ENCODE measurements around the gene PSMD1. TPM values are rescaled to one million over a fixed set of nuclear protein-coding genes. Genes with fewer than 3 reads are reported as not detected.

Gene PSMD1
- total RNA-seq, 1 experiment from 2014 or later: 133 TPM

DNA sequence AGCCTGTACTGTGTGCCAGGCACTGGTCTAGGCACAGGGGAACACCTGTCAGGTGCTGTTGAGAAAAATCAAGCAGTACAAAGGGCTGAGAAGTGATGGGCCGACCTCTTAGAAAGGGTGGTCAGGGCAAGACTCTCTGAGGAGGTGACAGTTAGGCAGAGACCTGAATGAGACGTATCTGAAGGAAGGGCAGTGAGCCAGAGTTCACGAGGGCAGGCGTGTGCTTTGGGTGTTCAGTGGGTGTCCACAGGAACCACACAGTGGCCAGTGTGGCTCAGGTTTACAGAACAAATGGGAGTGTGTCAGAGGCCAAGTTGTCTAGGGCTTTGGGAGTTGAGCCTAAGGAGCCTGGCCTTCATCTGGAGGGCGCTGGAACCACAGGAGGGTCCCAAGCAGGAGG lies 147.9 kb downstream of the PSMD1 start:
- ATAC-seq (no peak), DNase-seq (ENCODE audit: low read depth, low spot score) (no peak)
- RAD21 ChIA-PET (ENCODE audit: low non-redundant PET in 1 of 2, low total read pairs in 2 of 2, uncharacterized antibody in 2 of 2, unreplicated experiment in 2 of 2): no interaction called here
- Histone ChIP-seq H3K9me3 (ENCODE audit: control insufficient read depth in 1 of 2, insufficient read depth in 1 of 2, low read depth in 1 of 2, low read length in 2 of 2) (no peaks in the 10 kb centered on the region), H3K9ac (ENCODE audit: low read length) (no peak overlapping the region), H4K20me1 (ENCODE audit: insufficient read depth) (no peaks in the 10 kb centered on the region; the same call in 1 of the 2 replicates), H3K27ac (ENCODE audit: low read depth, low read length) (no peak overlapping the region), H3K36me3 (ENCODE audit: control insufficient read depth in 1 of 2, insufficient read depth in 2 of 2, low read length in 2 of 2) (no peaks in the 10 kb centered on the region), H3K79me2 (ENCODE audit: insufficient read depth, low read length) (no peaks in the 10 kb centered on the region), H3K4me2 (ENCODE audit: low read length) (no peak overlapping the region), H3K9me2 (ENCODE audit: insufficient read depth) (no peaks in the 10 kb centered on the region), H3K27me3 (ENCODE audit: insufficient read depth, low read length) (no peaks in the 10 kb centered on the region), H3K4me1 (ENCODE audit: control insufficient read depth in 1 of 2, insufficient read depth in 2 of 2, low read length in 2 of 2) (peaks cover 0 to 6% of the 10 kb centered on the region in 2 experiments; a peak in 1 of 4 replicates), H2AFZ (ENCODE audit: low read depth, low read length, poor library complexity, severe bottlenecking) (no peak overlapping the region), H3K4me3 (replicated peaks in 1 of 2; ENCODE audit: low read depth in 1 of 2, low read length in 2 of 2) (no peak overlapping the region)
- intact Hi-C loops (cut with micrococcal nuclease): no loop called here
- POLR2A ChIA-PET: no interaction called here
- TF ChIP-seq, protein P1, sequence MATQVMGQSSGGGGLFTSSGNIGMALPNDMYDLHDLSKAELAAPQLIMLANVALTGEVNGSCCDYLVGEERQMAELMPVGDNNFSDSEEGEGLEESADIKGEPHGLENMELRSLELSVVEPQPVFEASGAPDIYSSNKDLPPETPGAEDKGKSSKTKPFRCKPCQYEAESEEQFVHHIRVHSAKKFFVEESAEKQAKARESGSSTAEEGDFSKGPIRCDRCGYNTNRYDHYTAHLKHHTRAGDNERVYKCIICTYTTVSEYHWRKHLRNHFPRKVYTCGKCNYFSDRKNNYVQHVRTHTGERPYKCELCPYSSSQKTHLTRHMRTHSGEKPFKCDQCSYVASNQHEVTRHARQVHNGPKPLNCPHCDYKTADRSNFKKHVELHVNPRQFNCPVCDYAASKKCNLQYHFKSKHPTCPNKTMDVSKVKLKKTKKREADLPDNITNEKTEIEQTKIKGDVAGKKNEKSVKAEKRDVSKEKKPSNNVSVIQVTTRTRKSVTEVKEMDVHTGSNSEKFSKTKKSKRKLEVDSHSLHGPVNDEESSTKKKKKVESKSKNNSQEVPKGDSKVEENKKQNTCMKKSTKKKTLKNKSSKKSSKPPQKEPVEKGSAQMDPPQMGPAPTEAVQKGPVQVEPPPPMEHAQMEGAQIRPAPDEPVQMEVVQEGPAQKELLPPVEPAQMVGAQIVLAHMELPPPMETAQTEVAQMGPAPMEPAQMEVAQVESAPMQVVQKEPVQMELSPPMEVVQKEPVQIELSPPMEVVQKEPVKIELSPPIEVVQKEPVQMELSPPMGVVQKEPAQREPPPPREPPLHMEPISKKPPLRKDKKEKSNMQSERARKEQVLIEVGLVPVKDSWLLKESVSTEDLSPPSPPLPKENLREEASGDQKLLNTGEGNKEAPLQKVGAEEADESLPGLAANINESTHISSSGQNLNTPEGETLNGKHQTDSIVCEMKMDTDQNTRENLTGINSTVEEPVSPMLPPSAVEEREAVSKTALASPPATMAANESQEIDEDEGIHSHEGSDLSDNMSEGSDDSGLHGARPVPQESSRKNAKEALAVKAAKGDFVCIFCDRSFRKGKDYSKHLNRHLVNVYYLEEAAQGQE (IDR thresholded peaks at IDR 0.05; ENCODE audit: low read depth): no peak
- TF ChIP-seq YY1 (IDR thresholded peaks at IDR 0.05; ENCODE audit: extremely low read depth, insufficient replicate concordance, low read depth, low read length): no peak
- no peak for TF ChIP-seq JUND (IDR thresholded peaks at IDR 0.05)
- TF ChIP-seq, protein P2, sequence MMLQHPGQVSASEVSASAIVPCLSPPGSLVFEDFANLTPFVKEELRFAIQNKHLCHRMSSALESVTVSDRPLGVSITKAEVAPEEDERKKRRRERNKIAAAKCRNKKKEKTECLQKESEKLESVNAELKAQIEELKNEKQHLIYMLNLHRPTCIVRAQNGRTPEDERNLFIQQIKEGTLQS (IDR thresholded peaks at IDR 0.05): no peak
- no peak for TF ChIP-seq RAD21 (IDR thresholded peaks at IDR 0.05; ENCODE audit: low read depth)
- TF ChIP-seq, protein P3, sequence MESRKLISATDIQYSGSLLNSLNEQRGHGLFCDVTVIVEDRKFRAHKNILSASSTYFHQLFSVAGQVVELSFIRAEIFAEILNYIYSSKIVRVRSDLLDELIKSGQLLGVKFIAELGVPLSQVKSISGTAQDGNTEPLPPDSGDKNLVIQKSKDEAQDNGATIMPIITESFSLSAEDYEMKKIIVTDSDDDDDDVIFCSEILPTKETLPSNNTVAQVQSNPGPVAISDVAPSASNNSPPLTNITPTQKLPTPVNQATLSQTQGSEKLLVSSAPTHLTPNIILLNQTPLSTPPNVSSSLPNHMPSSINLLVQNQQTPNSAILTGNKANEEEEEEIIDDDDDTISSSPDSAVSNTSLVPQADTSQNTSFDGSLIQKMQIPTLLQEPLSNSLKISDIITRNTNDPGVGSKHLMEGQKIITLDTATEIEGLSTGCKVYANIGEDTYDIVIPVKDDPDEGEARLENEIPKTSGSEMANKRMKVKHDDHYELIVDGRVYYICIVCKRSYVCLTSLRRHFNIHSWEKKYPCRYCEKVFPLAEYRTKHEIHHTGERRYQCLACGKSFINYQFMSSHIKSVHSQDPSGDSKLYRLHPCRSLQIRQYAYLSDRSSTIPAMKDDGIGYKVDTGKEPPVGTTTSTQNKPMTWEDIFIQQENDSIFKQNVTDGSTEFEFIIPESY (IDR thresholded peaks at IDR 0.05; ENCODE audit: extremely low read depth, insufficient replicate concordance, low read length): no peak
- no peak for TF ChIP-seq POLR2AphosphoS5 (IDR thresholded peaks at IDR 0.05; ENCODE audit: low read depth, low read length)
- TF ChIP-seq FOSL1 (IDR thresholded peaks at IDR 0.05; ENCODE audit: low read depth): no peak
- TF ChIP-seq ELF1 (IDR thresholded peaks at IDR 0.05; ENCODE audit: borderline replicate concordance, low read depth): no peak
- TF ChIP-seq EZH2phosphoT487 (IDR thresholded peaks at IDR 0.05; ENCODE audit: borderline replicate concordance): no peak
- no peak for TF ChIP-seq SRF (IDR thresholded peaks at IDR 0.05; ENCODE audit: low read depth)
- TF ChIP-seq, protein P4, sequence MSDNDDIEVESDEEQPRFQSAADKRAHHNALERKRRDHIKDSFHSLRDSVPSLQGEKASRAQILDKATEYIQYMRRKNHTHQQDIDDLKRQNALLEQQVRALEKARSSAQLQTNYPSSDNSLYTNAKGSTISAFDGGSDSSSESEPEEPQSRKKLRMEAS (IDR thresholded peaks at IDR 0.05): no peak
- no peak for TF ChIP-seq POLR2A (IDR thresholded peaks at IDR 0.05; ENCODE audit: borderline replicate concordance, extremely low read depth, insufficient read depth, insufficient read length)
- TF ChIP-seq SIN3A (IDR thresholded peaks at IDR 0.05; ENCODE audit: low read depth): no peak
- no peak for TF ChIP-seq CBX3 (IDR thresholded peaks at IDR 0.05; ENCODE audit: low read depth)
- no peak for TF ChIP-seq EGR1 (IDR thresholded peaks at IDR 0.05; ENCODE audit: low read depth)
- no peak for TF ChIP-seq ZFX (IDR thresholded peaks at IDR 0.05)
- TF ChIP-seq, protein P5, sequence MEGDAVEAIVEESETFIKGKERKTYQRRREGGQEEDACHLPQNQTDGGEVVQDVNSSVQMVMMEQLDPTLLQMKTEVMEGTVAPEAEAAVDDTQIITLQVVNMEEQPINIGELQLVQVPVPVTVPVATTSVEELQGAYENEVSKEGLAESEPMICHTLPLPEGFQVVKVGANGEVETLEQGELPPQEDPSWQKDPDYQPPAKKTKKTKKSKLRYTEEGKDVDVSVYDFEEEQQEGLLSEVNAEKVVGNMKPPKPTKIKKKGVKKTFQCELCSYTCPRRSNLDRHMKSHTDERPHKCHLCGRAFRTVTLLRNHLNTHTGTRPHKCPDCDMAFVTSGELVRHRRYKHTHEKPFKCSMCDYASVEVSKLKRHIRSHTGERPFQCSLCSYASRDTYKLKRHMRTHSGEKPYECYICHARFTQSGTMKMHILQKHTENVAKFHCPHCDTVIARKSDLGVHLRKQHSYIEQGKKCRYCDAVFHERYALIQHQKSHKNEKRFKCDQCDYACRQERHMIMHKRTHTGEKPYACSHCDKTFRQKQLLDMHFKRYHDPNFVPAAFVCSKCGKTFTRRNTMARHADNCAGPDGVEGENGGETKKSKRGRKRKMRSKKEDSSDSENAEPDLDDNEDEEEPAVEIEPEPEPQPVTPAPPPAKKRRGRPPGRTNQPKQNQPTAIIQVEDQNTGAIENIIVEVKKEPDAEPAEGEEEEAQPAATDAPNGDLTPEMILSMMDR (IDR thresholded peaks at IDR 0.05 in 2 of 3, conservative IDR thresholded peaks at IDR 0.05 in 1 of 3; ENCODE audit: borderline replicate concordance in 1 of 3, insufficient read depth in 1 of 3, low read depth in 2 of 3, low read length in 2 of 3): no peak
- TF ChIP-seq CEBPB (IDR thresholded peaks at IDR 0.05; ENCODE audit: low read depth): no peak
- TF ChIP-seq ZNF274 (IDR thresholded peaks at IDR 0.05; ENCODE audit: low read depth, low read length): no peak
- BruUV-seq (replicated peaks): no TSS peak
- CTCF ChIA-PET: no interaction called here
